A549 treated with AZD9567 at 1 μM for 4 hours (cell line): Measurements from ENCODE around the gene RANBP17. TPM values are rescaled to one million over a fixed set of nuclear protein-coding genes. Genes with fewer than 3 reads are reported as not detected.

ENCODE experiments used
- total RNA-seq: library from RNA; stranded (reverse); fragments of 200-300 nt; extraction: Qiagen RNA extraction; gene quantifications from 5 replicates; pipeline ENCODE4 v1.2.3, GENCODE V29; 2022; ENCODE audit not compliant: insufficient read depth

The RANBP17 gene
- total RNA-seq: 2.4 to 6.4 TPM (median 3.1 TPM) in 5 replicates

DNA sequence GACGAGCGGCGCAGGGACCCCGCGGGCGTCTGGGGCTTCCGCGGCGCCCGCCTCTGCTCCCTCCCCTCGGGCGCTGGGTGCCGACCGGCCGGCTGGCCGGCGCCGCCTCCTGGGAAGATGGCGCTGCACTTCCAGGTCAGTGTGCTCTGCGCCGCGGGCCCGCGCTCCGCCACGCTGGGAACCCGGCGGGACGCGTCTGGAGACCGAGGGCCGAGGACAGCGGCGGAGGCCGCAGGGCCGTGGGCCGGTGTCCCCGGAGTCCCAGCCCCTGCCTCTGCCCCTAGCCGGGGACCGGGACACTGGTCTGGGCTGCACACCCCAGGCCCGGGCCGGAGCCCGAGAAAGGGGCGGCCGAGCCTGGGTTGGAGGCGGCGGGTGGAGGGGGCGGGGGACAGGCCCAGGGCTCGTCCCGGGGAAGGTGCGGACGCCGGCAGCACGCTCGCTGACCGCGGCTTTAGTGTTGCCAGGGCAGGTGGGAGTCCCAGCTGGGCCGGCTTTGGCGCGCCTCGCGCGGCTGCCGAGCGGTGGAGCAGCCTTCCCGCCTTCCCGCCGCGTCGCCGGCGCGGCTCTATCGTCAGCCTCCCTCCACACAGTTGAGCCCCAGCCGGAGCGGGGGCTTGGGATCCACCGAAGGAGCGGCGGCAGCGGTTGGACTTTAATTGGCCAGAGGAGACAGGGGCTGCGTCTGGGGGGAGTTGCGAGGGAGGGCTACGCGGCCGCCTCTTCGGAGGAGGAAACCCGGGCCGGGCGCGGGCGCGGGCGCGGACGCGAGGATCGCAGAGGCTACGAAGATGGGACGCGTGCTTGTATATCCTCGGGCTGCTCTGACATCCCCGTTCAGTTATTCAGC, at the start of gene RANBP17:
RANBP17 (plus strand) TSS at position 102 of the 850 bp plus-strand sequence.

DNA sequence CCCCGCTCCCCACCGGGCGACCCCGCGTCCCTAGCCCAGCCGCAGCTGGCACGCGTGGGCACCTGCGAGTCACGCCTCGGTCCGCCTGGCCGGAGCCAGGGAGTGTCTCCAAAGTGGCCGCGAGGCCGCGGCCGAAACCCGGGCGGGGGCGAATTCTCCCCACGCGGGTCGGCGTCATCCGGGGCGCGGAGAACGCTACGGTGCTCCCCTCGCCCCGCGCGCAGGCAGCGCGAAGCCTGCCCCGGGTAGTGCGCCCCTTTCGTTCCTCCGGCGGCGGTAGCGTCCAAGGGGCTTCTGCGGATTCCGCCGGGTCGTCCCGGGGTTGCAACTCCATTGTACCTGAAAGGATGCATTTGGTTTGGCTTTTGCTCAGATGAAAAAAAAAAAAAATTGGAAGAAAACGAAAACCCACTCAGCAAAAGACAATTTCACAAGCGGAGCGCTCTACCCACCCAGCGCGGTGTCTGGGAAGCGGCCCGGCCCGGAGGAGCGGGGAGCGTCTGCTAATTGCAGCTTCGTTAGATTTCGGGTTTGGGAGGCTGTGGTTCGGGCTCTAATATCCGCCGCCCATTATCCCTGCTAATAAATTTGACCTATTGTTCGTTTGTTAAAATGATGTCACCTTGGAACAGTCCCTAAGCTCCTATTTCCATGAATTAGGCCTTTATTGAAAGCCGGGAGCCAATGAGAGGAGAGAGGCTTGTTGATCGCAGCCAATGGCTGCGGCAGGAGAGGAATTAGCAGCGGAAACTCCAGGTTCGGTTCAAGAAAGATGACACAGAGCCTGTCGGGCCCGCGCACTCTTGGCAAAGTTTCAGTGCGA, 446.8 kb downstream of the RANBP17 start, which contains the start of gene TLX3:
TLX3 (plus strand) TSS at position 796 of the 823 bp plus-strand sequence. CDS start 118 bp downstream, outside the sequence.

Other genes with a start within 250 kb of the RANBP17 start
- gene GABRP, start 78.3 kb upstream of the RANBP17 start, total RNA-seq: not detected in 5 replicates